Measurements from ENCODE around the gene GATAD2B.

GATAD2B gene

GRCh38 chr1:153953859-153954365 is 31.1 kb upstream of the GATAD2B start:
- DNase-seq = no peak

- no peak for DNase-seq
These were observed 29.0 kb upstream of the GATAD2B start for GRCh38 chr1:153951801-153952200.

DNA sequence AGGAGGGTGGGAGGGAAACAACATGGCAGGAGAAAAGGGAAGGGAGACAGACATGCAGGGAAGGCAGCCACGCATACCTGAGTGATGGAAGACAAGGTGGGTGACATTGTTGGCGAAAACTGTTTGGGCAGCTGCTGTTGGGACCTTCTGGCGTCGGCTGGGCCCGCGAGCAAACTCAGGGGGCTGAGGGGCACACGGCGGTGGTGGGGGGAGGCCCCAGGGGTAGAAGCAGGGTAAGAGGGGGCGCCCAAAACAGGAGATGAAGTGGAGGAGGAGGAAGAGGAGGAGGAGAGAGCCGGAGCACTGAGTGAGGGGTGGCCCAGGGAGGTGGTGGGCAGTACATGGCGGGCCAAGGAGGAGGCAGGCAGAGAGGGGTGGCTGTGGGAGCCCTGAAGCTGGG is 28.4 kb upstream of the GATAD2B start:
- DNase-seq = no peak

DNA sequence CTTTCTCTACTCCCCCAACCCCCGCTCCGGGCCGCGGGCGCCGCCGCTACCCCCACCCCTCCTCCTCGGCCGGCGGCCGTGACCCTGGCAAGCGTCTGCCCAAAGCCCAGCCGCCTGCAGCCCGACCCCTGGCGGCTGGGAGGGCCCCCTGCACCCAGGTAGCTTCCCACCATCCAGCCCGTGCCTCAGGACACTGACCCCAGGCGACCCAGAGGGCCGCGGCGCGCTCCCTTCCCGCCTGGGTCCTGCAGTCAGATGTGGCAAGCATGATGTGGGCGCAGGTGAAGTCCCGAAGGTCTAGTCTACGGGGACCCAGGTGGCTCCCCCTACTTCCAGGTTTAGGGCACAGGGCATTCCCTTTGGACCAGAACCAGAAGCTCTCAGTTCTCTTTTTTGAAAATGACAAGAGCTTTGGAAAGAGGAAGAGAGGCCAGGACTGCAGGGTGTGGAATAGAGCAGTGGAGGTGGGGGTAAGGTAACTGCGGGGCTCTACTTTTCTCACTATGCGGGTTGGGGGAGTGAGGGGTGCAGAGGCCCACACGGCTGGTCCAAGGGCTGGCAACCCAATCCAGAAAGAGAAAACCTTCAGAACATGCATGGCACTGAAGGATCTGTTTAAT is 24.0 kb upstream of the GATAD2B start, which contains the start of gene DENND4B:
Gene DENND4B (minus strand): TSS at position 97 of the 620 bp plus-strand sequence. CDS start 2,344 bp downstream, outside the sequence.
- DNase-seq = peak in 54 of 58 donors; percentile 24 to 83 (median 68)

DNA sequence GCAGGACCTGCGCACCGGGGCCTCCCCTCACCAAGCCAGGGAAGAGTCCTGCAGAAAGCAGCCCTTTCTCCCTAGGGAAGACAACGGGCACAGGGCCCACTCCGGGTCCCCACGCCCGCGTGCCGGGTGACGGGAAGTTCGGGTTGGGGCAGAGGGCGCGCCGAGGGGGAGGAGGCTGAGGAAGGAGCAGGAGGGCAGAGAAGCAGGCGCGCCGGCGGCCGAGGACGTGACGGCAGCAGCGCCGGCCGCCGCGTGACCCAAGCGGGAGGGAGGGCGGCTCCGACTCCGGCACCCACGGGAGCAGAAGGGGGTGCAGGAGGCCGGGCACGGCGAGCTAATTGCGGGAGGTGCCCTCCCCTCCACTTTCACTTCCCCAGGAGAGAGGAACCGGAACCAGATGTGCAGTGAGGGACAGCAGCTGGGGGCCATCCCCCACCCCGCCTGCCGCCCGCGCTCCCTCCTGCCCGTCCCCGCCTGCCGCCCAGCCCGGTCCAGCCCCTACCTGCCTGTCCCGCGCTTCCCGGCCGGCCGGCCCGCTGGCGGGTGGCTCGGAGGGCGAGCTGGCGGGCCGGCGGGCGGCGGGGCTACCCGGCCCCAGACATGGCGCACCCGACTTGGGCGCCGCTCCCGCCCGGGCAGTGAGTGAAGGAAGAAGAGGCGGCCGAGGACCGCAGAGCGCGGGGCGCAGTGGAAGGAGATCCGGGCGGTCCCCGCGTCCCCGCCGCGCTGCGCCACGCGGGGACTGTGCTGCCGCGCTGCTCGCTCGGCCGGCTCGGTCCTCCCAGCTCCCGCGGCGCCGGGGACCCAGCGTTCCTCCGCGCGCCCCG is 23.2 kb upstream of the GATAD2B start:
- DNase-seq = peak in 56 of 58 donors; percentile 9 to 83 (median 69)

GRCh38 chr1:153945131-153945794 is 22.5 kb upstream of the GATAD2B start:
- peak in 10 of 58 donors; percentile 8 to 37 (median 19) for DNase-seq

DNA sequence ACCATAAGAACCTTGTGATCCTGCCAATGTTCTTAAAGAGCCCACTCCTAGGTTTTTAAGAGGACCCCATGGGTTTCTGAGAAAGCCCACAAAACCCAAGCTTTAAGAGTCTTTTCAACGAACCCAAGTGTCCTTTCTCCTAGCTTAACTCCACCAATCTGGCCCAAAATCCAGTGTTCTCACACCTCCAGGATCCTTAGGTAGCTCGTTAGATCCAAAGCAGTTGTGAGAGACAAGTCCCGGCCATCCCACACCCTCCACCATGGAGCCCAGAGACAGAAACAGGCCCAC is 22.0 kb upstream of the GATAD2B start:
- DNase-seq = no peak

GRCh38 chr1:153944005-153944826 is 21.4 kb upstream of the GATAD2B start:
- no peak for DNase-seq

- no peak for DNase-seq
These were observed 20.2 kb upstream of the GATAD2B start for GRCh38 chr1:153942766-153943549.

GRCh38 chr1:153941826-153942725 is 19.3 kb upstream of the GATAD2B start:
- DNase-seq = no peak

GRCh38 chr1:153940756-153941155 is 18.0 kb upstream of the GATAD2B start:
- no peak for DNase-seq

DNA sequence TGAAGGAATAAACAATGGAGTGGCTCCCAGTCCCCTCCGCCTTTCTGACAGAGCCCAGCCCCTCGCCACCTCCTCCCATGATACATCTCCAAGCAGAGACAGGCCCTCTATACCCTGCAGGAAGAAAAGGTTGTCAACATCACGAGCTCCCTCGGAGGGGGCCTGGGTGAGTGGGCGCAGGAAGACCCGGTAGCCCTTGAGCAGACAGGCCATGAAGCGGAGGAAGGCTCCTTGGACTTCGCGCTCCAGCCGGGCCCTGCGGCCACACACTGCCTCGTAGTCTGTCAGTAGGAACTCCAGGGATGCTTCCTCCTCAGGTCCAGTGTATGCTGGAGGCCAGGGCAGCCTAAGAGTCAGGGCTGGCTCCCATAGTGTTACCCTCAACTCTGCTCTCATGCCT is 16.7 kb upstream of the GATAD2B start:
- DNase-seq = no peak

DNA sequence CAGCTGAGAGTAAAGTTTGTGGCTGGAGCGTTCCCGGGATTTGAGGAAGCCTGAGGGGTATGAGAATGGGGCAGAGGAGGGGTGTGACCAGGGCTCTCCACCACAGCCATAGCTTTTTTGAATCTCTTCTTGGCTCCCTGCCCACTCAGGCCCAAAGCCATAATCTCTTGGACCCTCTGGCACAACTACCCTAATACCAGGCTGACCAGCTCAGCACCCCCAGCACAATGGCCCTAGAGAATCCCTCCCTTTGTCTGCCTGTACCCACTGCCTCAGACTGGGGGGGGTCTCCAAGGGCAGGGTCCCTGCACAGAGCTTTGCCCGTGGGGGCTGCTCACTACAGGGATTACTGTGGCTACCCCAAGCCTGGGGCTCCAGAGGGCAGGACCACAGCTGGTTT is 16.2 kb upstream of the GATAD2B start:
- DNase-seq = no peak

GRCh38 chr1:153937331-153937730 is 14.6 kb upstream of the GATAD2B start:
- DNase-seq = no peak

GRCh38 chr1:153936011-153936802 is 13.4 kb upstream of the GATAD2B start:
- DNase-seq = no peak

GRCh38 chr1:153934746-153935145 is 12.0 kb upstream of the GATAD2B start:
- no peak for DNase-seq

DNA sequence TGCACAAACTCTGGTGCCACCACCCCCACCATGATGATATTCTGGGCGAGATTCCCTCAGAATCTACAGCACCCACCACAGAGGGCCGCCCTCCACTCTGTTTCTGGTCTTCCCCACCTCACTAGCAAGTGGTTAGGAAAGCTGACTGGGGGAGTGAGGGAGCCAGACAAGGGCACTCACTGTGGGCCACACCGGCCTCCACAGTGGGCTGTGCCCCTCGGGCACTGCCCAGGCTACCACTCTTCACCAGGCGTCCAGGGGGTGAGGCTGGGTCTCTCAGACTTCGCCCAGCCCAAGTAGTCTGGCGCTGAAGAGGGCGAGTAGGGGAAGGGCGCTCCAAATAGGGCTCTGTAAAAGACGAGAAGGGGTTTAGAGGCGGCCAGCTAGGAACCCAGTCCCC is 11.2 kb upstream of the GATAD2B start:
- no peak for DNase-seq

DNA sequence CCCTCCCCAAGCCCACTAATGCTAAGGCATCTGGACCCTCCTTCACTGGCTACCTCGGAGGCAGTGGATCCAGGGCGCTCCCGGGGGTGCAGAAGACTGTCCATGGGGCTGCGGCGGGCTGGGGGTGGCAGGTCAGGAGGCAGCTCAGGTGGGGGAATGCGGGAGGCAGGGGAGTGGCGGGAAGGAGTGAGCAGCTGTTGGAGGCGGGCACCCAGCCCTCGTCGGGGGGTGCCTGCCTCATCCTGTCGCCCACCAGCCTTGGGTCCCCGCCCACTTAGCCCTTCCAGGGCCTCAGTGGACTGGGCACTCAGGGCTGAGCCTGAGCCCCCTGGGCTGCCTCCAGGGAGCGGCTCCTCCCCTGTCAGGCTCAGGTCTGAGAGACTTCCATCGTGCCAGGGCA is 10.7 kb upstream of the GATAD2B start:
- no peak for DNase-seq

All from anterior cingulate cortex (tissue), 58 donors.